Adrenal gland (tissue), 5 donors: ENCODE results near the gene AUNIP.

ENCODE experiments used
- CTCF ChIP-seq, 6 experiments: fragments of 450-650 bp in 4 of 6; fragments of 200-600 bp in 2 of 6; sonication (generic) in 1 of 6; IDR thresholded peaks; 1 replicate in 5 of 6; 2 replicates in 1 of 6; pipeline versions ENCODE4 v1.5.1 to v1.8.0; 2016 to 2021; ENCODE audit warnings: antibody characterized with exemption in 6 of 6, mild to moderate bottlenecking in 2 of 6, moderate library complexity in 1 of 6
- POLR2A ChIP-seq, 2 donors: fragments of 450-650 bp; IDR thresholded peaks; one replicate each; pipeline ENCODE4 v1.6.1; 2017; ENCODE audit warnings: antibody characterized with exemption in 2 of 2, mild to moderate bottlenecking in 2 of 2, moderate library complexity in 1 of 2
- donor health status: DM: no; HTN: no; CAD: no.

DNA sequence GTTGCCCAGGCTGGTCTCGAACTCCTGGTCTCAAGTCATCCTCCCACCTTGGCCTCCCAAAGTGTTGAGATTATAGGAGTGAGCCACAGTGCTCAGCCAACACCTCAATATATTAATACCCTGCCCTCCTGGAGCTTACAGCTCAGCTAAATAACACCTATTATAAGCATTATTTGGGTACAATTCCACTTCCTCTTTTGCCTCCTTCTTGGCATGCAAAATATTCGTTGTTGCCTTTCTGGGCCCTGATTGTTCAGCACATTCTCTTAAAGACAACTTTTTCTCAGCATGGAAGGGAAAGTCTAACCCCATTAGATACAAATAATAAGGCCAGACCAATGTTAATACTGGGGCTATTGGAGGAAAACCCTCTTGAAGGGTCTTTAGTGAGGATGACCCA lies 13.5 kb upstream of the AUNIP start:
- TF ChIP-seq CTCF (IDR thresholded peaks at IDR 0.05) (no peak), POLR2A (IDR thresholded peaks at IDR 0.05) (no peak)
